GM23338 (cell line): ENCODE data around the gene STRN3.

Source experiments
- CREB1 ChIP-seq: fragments of 250-450 bp; sonication (Bioruptor Pico); IDR thresholded peaks from 2 replicates; pipeline ENCODE4 v1.5.0; 2020; ENCODE audit warnings: low read depth, mild to moderate bottlenecking, moderate library complexity
- EZH2 ChIP-seq: fragments of 200-600 bp; sonication (generic); IDR thresholded peaks from one replicate; pipeline ENCODE4 v1.8.0; 2017; ENCODE audit warnings: antibody characterized with exemption, mild to moderate bottlenecking, low read depth; ENCODE audit not compliant: unreplicated experiment
- EZH2phosphoT487 ChIP-seq: fragments of 200-600 bp; sonication (generic); IDR thresholded peaks from one replicate; pipeline ENCODE4 v1.8.1; 2018; ENCODE audit warnings: antibody characterized with exemption; ENCODE audit not compliant: unreplicated experiment
- JUNB ChIP-seq: IDR thresholded peaks from one replicate; pipeline ENCODE4 v1.6.1; 2016; ENCODE audit warnings: antibody characterized with exemption; ENCODE audit not compliant: unreplicated experiment
- POLR2AphosphoS5 ChIP-seq: IDR thresholded peaks from 2 replicates; pipeline ENCODE4 v1.6.1; 2016; ENCODE audit warnings: antibody characterized with exemption, low read depth
- TF ChIP-seq, protein P1 (sequence below), 2 experiments: fragments of 200-600 bp in 1 of 2; sonication (generic) in 1 of 2; conservative IDR thresholded peaks; 2 replicates each; pipeline versions ENCODE4 v1.5.1 to v1.6.1; 2016 to 2017; ENCODE audit warnings: antibody characterized with exemption in 2 of 2, low read depth in 2 of 2, mild to moderate bottlenecking in 2 of 2, moderate library complexity in 1 of 2
- TF ChIP-seq, protein P2 (sequence below): IDR thresholded peaks from 2 replicates; pipeline ENCODE4 v1.6.1; 2016; ENCODE audit warnings: antibody characterized with exemption
- TF ChIP-seq, protein P3 (sequence below): IDR thresholded peaks from one replicate; pipeline ENCODE4 v1.6.1; 2018; ENCODE audit warnings: antibody characterized with exemption; ENCODE audit not compliant: unreplicated experiment

DNA sequence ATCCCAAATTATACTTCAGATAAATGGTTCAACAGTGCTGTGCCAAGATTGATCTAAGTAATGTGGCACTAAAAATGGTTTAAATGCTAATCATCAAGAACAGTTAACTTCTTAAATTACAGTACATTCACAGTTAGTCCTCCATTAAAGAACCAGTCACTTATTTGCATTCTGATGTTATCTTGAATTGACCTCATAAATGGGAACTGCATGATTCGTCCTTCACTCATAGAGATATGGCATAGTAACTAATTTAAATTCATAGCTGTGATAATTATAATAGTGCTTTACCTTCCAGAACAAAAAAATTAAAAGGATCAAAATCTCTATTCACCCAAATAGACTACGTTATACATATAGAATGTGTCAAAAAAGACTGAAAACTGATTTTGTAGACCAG, 90.7 kb downstream of the STRN3 start:
- TF ChIP-seq, protein P1, sequence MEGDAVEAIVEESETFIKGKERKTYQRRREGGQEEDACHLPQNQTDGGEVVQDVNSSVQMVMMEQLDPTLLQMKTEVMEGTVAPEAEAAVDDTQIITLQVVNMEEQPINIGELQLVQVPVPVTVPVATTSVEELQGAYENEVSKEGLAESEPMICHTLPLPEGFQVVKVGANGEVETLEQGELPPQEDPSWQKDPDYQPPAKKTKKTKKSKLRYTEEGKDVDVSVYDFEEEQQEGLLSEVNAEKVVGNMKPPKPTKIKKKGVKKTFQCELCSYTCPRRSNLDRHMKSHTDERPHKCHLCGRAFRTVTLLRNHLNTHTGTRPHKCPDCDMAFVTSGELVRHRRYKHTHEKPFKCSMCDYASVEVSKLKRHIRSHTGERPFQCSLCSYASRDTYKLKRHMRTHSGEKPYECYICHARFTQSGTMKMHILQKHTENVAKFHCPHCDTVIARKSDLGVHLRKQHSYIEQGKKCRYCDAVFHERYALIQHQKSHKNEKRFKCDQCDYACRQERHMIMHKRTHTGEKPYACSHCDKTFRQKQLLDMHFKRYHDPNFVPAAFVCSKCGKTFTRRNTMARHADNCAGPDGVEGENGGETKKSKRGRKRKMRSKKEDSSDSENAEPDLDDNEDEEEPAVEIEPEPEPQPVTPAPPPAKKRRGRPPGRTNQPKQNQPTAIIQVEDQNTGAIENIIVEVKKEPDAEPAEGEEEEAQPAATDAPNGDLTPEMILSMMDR (conservative IDR thresholded peaks at IDR 0.05; ENCODE audit: low read depth in 2 of 2): no peak
- TF ChIP-seq EZH2phosphoT487: no peak
- no peak for TF ChIP-seq JUNB
- TF ChIP-seq, protein P2, sequence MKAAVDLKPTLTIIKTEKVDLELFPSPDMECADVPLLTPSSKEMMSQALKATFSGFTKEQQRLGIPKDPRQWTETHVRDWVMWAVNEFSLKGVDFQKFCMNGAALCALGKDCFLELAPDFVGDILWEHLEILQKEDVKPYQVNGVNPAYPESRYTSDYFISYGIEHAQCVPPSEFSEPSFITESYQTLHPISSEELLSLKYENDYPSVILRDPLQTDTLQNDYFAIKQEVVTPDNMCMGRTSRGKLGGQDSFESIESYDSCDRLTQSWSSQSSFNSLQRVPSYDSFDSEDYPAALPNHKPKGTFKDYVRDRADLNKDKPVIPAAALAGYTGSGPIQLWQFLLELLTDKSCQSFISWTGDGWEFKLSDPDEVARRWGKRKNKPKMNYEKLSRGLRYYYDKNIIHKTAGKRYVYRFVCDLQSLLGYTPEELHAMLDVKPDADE: no peak
- no peak for TF ChIP-seq CREB1 (CRISPR knock-in tag)
- TF ChIP-seq EZH2: no peak
- TF ChIP-seq, protein P3, sequence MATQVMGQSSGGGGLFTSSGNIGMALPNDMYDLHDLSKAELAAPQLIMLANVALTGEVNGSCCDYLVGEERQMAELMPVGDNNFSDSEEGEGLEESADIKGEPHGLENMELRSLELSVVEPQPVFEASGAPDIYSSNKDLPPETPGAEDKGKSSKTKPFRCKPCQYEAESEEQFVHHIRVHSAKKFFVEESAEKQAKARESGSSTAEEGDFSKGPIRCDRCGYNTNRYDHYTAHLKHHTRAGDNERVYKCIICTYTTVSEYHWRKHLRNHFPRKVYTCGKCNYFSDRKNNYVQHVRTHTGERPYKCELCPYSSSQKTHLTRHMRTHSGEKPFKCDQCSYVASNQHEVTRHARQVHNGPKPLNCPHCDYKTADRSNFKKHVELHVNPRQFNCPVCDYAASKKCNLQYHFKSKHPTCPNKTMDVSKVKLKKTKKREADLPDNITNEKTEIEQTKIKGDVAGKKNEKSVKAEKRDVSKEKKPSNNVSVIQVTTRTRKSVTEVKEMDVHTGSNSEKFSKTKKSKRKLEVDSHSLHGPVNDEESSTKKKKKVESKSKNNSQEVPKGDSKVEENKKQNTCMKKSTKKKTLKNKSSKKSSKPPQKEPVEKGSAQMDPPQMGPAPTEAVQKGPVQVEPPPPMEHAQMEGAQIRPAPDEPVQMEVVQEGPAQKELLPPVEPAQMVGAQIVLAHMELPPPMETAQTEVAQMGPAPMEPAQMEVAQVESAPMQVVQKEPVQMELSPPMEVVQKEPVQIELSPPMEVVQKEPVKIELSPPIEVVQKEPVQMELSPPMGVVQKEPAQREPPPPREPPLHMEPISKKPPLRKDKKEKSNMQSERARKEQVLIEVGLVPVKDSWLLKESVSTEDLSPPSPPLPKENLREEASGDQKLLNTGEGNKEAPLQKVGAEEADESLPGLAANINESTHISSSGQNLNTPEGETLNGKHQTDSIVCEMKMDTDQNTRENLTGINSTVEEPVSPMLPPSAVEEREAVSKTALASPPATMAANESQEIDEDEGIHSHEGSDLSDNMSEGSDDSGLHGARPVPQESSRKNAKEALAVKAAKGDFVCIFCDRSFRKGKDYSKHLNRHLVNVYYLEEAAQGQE: no peak
- TF ChIP-seq POLR2AphosphoS5: no peak
